Omental fat pad (tissue), 4 donors: ENCODE measurements around the gene ACVRL1. TPM values are rescaled to one million over a fixed set of nuclear protein-coding genes. Genes with fewer than 3 reads are reported as not detected.

Experiments
- ATAC-seq: fragments of 150-250 bp; one replicate; pipeline ENCODE4 v1.9.1; 2016; ENCODE audit warnings: mild to moderate bottlenecking, moderate library complexity; ENCODE audit not compliant: low FRiP score
- DNase-seq: peaks from one replicate; pipeline ENCODE4 v3.0.0-alpha.2; 2019; ENCODE audit warnings: low spot score
- CTCF ChIP-seq, 3 donors: fragments of 450-650 bp; IDR thresholded peaks; one replicate each; pipeline ENCODE4 v1.5.1; 2016 to 2017; ENCODE audit warnings: antibody characterized with exemption in 3 of 3, mild to moderate bottlenecking in 3 of 3, moderate library complexity in 2 of 3
- total RNA-seq, 4 donors: library from RNA; depleted of rRNA; stranded (reverse); fragments of >200 nt; gene quantifications; one replicate each; pipeline ENCODE4 v1.1.0, GENCODE V29; 2016

Gene ACVRL1
- total RNA-seq, 4 donors from 2014 or later = 69.3 to 593 (median 113) TPM

DNA sequence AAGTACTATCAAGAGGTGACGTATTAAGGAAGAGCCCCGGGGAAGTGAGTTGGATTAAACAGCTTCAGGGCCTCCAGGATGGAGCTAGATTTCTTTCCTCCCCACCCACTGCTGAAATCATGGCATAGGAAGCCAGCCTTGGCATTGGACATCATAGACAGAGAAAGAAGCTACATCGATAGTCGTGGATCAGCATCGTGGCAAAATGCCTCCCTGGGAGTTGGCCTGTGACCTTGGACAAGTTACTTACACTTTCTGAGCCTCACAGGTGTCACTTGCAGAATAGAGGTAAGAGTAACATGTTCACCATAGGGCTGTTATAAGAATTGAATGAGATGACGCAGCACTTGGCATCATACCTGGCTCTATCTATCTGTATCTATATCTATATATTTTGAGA is 13.5 kb upstream of the ACVRL1 start:
- no peak for TF ChIP-seq CTCF (IDR thresholded peaks at IDR 0.05)
- DNase-seq (no peak), ATAC-seq (no peak)

GRCh38 chr12:51895378-51896135 is 11.7 kb upstream of the ACVRL1 start:
- no peak for TF ChIP-seq CTCF (IDR thresholded peaks at IDR 0.05)
- DNase-seq (peak; percentile 21), ATAC-seq (peak; percentile 7)

DNA sequence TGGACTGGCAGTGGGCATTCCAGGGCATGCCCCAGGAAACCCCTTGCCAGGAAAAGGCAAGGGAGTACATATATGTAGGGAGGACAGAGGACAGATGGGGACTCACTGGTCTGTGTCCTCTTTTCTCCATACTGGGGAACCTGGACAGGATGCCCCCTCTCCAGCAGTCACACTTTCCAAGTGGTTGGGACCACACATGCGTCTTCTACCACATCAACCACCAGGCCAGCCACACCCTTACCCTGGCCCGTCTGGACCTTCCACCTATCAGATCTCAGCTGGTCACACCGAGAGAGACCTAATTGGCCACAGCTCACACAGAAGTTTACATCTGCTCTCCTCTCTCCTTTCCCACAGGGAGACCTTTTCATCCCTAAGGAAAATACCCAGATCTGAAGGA is 11.1 kb upstream of the ACVRL1 start:
- DNase-seq (no peak), ATAC-seq (no peak)
- no peak for TF ChIP-seq CTCF (IDR thresholded peaks at IDR 0.05)

DNA sequence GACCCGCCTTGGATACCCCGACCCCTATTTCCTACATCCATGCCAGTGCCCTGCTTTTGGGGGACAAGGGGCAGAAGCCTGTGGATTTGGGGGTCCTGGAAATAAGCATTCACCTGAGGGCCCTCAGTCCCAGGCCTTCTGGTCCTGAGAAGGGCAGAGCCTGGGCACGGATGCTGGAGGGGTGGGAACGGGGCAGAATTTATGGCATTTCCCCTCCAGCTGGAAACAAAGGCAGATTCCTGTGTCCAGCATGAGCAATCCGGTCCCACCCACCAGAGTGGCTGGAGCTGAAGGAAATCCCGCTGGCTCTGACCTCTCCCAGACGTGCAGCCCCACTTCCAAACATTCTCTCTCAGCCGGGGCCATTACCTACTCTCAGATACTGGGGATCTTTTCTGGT is 10.1 kb upstream of the ACVRL1 start:
- no peak for TF ChIP-seq CTCF (IDR thresholded peaks at IDR 0.05)
- ATAC-seq (no peak), DNase-seq (peak; percentile 14)

DNA sequence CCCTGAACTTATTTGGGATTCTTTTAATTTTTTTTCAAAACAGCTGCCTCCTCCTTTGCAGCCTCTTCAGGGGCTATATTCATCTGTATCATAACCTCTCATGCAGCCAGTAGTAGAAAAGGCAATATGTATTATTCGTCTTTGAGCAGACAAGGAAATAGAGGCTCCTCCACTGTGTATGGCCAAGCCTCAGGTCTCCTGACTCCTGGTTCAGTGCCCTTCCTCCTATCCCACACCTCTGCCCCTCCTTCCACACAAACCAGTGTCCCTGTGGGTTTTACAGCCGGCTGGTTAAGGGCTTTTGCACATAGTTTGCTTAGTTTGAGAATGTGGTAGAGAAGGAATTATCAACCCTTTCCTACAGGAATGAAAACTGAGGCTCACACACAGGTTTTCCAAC is 8.8 kb upstream of the ACVRL1 start:
- no peak for ATAC-seq
- no peak for DNase-seq
- no peak for TF ChIP-seq CTCF (IDR thresholded peaks at IDR 0.05)

DNA sequence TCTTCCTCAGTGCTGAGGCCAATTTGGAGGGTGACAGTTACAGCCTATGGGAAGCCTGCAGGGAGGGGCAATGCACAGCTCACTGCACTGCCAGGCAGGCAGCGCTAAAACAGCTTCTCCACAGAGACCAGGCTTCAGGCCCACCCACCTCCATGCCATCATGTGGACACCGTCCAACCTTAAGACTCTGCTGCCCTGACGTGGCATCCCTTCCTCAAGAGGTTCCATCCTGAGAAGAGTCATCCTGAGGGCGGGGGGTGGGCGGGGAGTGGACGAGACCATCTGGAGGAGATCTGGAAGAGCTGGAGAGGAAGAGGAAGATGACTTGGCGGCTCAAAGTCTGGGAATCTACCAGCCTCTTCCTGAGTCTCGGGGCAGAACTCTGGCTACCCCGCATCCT is 8.4 kb upstream of the ACVRL1 start:
- no peak for TF ChIP-seq CTCF (IDR thresholded peaks at IDR 0.05)
- DNase-seq (peak; percentile 22), ATAC-seq (no peak)

- DNase-seq (peak; percentile 11), ATAC-seq (no peak)
- TF ChIP-seq CTCF (IDR thresholded peaks at IDR 0.05) = no peak
Observed at GRCh38 chr12:51900323-51900889, 6.9 kb upstream of the ACVRL1 start.
